Measurements from ENCODE around the gene GFI1B. TPM values are rescaled to one million over a fixed set of nuclear protein-coding genes. Genes with fewer than 3 reads are reported as not detected.

The GFI1B gene
- total RNA-seq, 1 experiment from 2014 or later, result not detected

GRCh38 chr9:132969783-132970182, 8.7 kb upstream of the GFI1B start:
- Histone ChIP-seq H3K27me3 (ENCODE audit: low read length) (peaks cover 5% of the 10 kb centered on the region; the same call in 1 of the 2 replicates), H3K4me2 (ENCODE audit: low read length) (no peak overlapping the region), H3K9ac (ENCODE audit: low read length) (no peak overlapping the region), H3K9me3 (ENCODE audit: low read length) (no peaks in the 10 kb centered on the region), H3K79me2 (ENCODE audit: low read length) (no peaks in the 10 kb centered on the region), H3K4me1 (ENCODE audit: insufficient read depth, low read length) (no peaks in the 10 kb centered on the region), H3K27ac (ENCODE audit: low read length) (no peak overlapping the region), H4K20me1 (ENCODE audit: low read length) (no peaks in the 10 kb centered on the region), H3K4me3 (ENCODE audit: low read length) (no peak overlapping the region), H2AFZ (ENCODE audit: low read length) (no peak overlapping the region), H3F3A (ENCODE audit: low read length, unreplicated experiment) (no peaks in the 10 kb centered on the region), H3K36me3 (ENCODE audit: low read depth, low read length) (no peaks in the 10 kb centered on the region), H3K9me2 (replicated peaks; ENCODE audit: low read length) (no peaks in the 10 kb centered on the region)
- DNase-seq (no peak), ATAC-seq (no peak)
- ChIA-PET CTCF (no interaction called here), POLR2A (ENCODE audit: unreplicated experiment) (no interaction called here)
- BruUV-seq (replicated peaks), result no TSS peak
- TF ChIP-seq EZH2phosphoT487 (IDR thresholded peaks at IDR 0.05; ENCODE audit: borderline replicate concordance, low read length) (no peak), EZH2 (IDR thresholded peaks at IDR 0.05; ENCODE audit: low read length, unreplicated experiment) (no peak)
- TF ChIP-seq, protein P1, sequence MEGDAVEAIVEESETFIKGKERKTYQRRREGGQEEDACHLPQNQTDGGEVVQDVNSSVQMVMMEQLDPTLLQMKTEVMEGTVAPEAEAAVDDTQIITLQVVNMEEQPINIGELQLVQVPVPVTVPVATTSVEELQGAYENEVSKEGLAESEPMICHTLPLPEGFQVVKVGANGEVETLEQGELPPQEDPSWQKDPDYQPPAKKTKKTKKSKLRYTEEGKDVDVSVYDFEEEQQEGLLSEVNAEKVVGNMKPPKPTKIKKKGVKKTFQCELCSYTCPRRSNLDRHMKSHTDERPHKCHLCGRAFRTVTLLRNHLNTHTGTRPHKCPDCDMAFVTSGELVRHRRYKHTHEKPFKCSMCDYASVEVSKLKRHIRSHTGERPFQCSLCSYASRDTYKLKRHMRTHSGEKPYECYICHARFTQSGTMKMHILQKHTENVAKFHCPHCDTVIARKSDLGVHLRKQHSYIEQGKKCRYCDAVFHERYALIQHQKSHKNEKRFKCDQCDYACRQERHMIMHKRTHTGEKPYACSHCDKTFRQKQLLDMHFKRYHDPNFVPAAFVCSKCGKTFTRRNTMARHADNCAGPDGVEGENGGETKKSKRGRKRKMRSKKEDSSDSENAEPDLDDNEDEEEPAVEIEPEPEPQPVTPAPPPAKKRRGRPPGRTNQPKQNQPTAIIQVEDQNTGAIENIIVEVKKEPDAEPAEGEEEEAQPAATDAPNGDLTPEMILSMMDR (conservative IDR thresholded peaks at IDR 0.05; ENCODE audit: low read depth, low read length), result no peak
- intact Hi-C loops (cut with micrococcal nuclease), result no loop called here

- H3K4me1 ChIP-seq (ENCODE audit: insufficient read depth, low read length), result no peaks in the 10 kb centered on the region
- H3F3A ChIP-seq (ENCODE audit: low read length, unreplicated experiment), result no peaks in the 10 kb centered on the region
- H4K20me1 ChIP-seq (ENCODE audit: low read length), result no peaks in the 10 kb centered on the region
- ChIA-PET POLR2A (ENCODE audit: unreplicated experiment) (no interaction called here), CTCF (no interaction called here)
- peaks cover 5% of the 10 kb centered on the region; the same call in 1 of the 2 replicates for H3K27me3 ChIP-seq (ENCODE audit: low read length)
- no peaks in the 10 kb centered on the region for H3K36me3 ChIP-seq (ENCODE audit: low read depth, low read length)
- intact Hi-C loops (cut with micrococcal nuclease), result no loop called here
- no peak overlapping the region for H3K4me3 ChIP-seq (ENCODE audit: low read length)
- TF ChIP-seq, protein P1 (conservative IDR thresholded peaks at IDR 0.05; ENCODE audit: low read depth, low read length), result no peak
- TF ChIP-seq EZH2phosphoT487 (IDR thresholded peaks at IDR 0.05; ENCODE audit: borderline replicate concordance, low read length), result no peak
- no peak for TF ChIP-seq EZH2 (IDR thresholded peaks at IDR 0.05; ENCODE audit: low read length, unreplicated experiment)
- BruUV-seq (replicated peaks), result no TSS peak
- no peak overlapping the region for H2AFZ ChIP-seq (ENCODE audit: low read length)
- H3K79me2 ChIP-seq (ENCODE audit: low read length), result no peaks in the 10 kb centered on the region
- ATAC-seq (no peak), DNase-seq (no peak)
- no peak overlapping the region for H3K9ac ChIP-seq (ENCODE audit: low read length)
- H3K4me2 ChIP-seq (ENCODE audit: low read length), result no peak overlapping the region
- no peaks in the 10 kb centered on the region for H3K9me3 ChIP-seq (ENCODE audit: low read length)
- no peak overlapping the region for H3K27ac ChIP-seq (ENCODE audit: low read length)
- H3K9me2 ChIP-seq (replicated peaks; ENCODE audit: low read length), result no peaks in the 10 kb centered on the region
These were observed 8.0 kb upstream of the GFI1B start for GRCh38 chr9:132970324-132971062.

- DNase-seq (no peak), ATAC-seq (no peak)
- intact Hi-C loops (cut with micrococcal nuclease), result no loop called here
- POLR2A ChIA-PET (ENCODE audit: unreplicated experiment), result no interaction called here
- no peaks in the 10 kb centered on the region for H4K20me1 ChIP-seq (ENCODE audit: low read length)
- no peaks in the 10 kb centered on the region for H3K27me3 ChIP-seq (ENCODE audit: low read length)
- H3K9ac ChIP-seq (ENCODE audit: low read length), result no peak overlapping the region
- no peaks in the 10 kb centered on the region for H3K9me2 ChIP-seq (replicated peaks; ENCODE audit: low read length)
- no peak overlapping the region for H3K27ac ChIP-seq (ENCODE audit: low read length)
- no TSS peak for BruUV-seq (replicated peaks)
- H3F3A ChIP-seq (ENCODE audit: low read length, unreplicated experiment), result no peaks in the 10 kb centered on the region
- H3K4me2 ChIP-seq (ENCODE audit: low read length), result no peak overlapping the region
- H3K36me3 ChIP-seq (ENCODE audit: low read depth, low read length), result no peaks in the 10 kb centered on the region
- H3K4me3 ChIP-seq (ENCODE audit: low read length), result no peak overlapping the region
- no peak overlapping the region for H2AFZ ChIP-seq (ENCODE audit: low read length)
- H3K9me3 ChIP-seq (ENCODE audit: low read length), result no peaks in the 10 kb centered on the region
- H3K4me1 ChIP-seq (ENCODE audit: insufficient read depth, low read length), result no peaks in the 10 kb centered on the region
- CTCF ChIA-PET, result no interaction called here
- no peak for TF ChIP-seq EZH2phosphoT487 (IDR thresholded peaks at IDR 0.05; ENCODE audit: borderline replicate concordance, low read length)
- no peak for TF ChIP-seq EZH2 (IDR thresholded peaks at IDR 0.05; ENCODE audit: low read length, unreplicated experiment)
- TF ChIP-seq, protein P1 (conservative IDR thresholded peaks at IDR 0.05; ENCODE audit: low read depth, low read length), result no peak
- no peaks in the 10 kb centered on the region for H3K79me2 ChIP-seq (ENCODE audit: low read length)
These were observed 5.3 kb upstream of the GFI1B start for GRCh38 chr9:132973166-132973565.

Measured in PC-3 (cell line).